SK-N-SH (cell line): Measurements from ENCODE around the gene SNAPC3.
"Not testable (repeated sequence)": the region's sequence is repeated elsewhere in the genome, so short reads cannot be mapped to it uniquely, and the experiment has no call there.

Experiments
- EP300 ChIP-seq, 2 experiments: IDR thresholded peaks; 2 replicates each; pipeline versions ENCODE4 v1.4.0 to v1.6.1; 2012; ENCODE audit warnings: borderline replicate concordance in 1 of 2, low read depth in 1 of 2, low read length in 1 of 2
- EZH2phosphoT487 ChIP-seq: fragments of 200-600 bp; sonication (generic); IDR thresholded peaks from 2 replicates; pipeline ENCODE4 v1.6.1; 2017; ENCODE audit warnings: low read depth, mixed run types, mild to moderate bottlenecking, antibody characterized with exemption, moderate library complexity, borderline replicate concordance
- FOSL2 ChIP-seq: IDR thresholded peaks from 2 replicates; pipeline ENCODE4 v1.4.0; 2012; ENCODE audit warnings: low read depth, mild to moderate bottlenecking, moderate library complexity, borderline replicate concordance
- FOXM1 ChIP-seq: IDR thresholded peaks from 2 replicates; pipeline ENCODE4 v1.4.0; 2012; ENCODE audit warnings: low read depth, mild to moderate bottlenecking
- NRF1 ChIP-seq: IDR thresholded peaks from 2 replicates; pipeline ENCODE4 v1.6.1; 2012; ENCODE audit warnings: low read depth, mild to moderate bottlenecking, low read length
- POLR2AphosphoS5 ChIP-seq: IDR thresholded peaks from 2 replicates; pipeline ENCODE4 v1.6.1; 2012; ENCODE audit warnings: low read depth, low read length
- RFX5 ChIP-seq: IDR thresholded peaks from 2 replicates; pipeline ENCODE4 v1.6.1; 2012; ENCODE audit warnings: mild to moderate bottlenecking, improper control_type of control experiment, low read length
- SIN3A ChIP-seq: IDR thresholded peaks from 2 replicates; pipeline ENCODE4 v1.6.1; 2012; ENCODE audit warnings: low read depth, mild to moderate bottlenecking, low read length, moderate library complexity, borderline replicate concordance
- SMC3 ChIP-seq: IDR thresholded peaks from 2 replicates; pipeline ENCODE4 v1.6.1; 2012; ENCODE audit warnings: low read depth, low read length, improper control_type of control experiment
- TCF12 ChIP-seq: IDR thresholded peaks from 2 replicates; pipeline ENCODE4 v1.4.0; 2012
- TEAD4 ChIP-seq: IDR thresholded peaks from 2 replicates; pipeline ENCODE4 v1.4.0; 2012; ENCODE audit warnings: mild to moderate bottlenecking, borderline replicate concordance; ENCODE audit not compliant: insufficient read depth
- YY1 ChIP-seq: IDR thresholded peaks from 2 replicates; pipeline ENCODE4 v1.4.0; 2012; ENCODE audit warnings: low read depth, mild to moderate bottlenecking
- TF ChIP-seq, protein P1 (sequence below): fragments of 200-600 bp; sonication (generic); IDR thresholded peaks from 2 replicates; pipeline ENCODE4 v1.6.1; 2017; ENCODE audit warnings: antibody characterized with exemption, mild to moderate bottlenecking, moderate library complexity
- TF ChIP-seq, protein P2 (sequence below): IDR thresholded peaks from 2 replicates; pipeline ENCODE4 v1.4.0; 2012; ENCODE audit warnings: low read depth, borderline replicate concordance

DNA sequence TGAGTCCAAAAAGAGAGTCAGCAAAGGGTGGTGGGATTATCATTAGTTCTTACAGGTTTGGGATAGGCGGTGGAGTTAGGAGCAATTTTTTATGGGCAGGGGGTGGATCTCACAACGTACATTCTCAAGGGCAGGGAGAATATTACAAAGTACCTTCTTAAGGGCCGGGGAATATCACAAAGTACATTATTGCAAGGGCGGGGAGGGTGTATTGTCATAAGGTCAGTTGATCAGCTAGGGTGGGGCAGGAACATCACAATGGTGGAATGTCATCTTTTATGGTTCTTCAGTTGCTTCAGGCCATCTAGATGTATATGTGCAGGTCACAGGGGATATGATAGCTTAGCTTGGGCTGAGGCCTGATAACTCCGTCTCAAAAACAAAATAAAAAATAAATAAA lies 42.8 kb upstream of the SNAPC3 start:
- TF ChIP-seq TEAD4; EP300 (IDR thresholded peaks at IDR 0.05; ENCODE audit: borderline replicate concordance in 1 of 2, low read depth in 1 of 2, low read length in 1 of 2); SMC3; POLR2AphosphoS5; SIN3A; EZH2phosphoT487; NRF1; FOXM1; FOSL2; RFX5; YY1; TCF12: not testable (repeated sequence)
- TF ChIP-seq, protein P1, sequence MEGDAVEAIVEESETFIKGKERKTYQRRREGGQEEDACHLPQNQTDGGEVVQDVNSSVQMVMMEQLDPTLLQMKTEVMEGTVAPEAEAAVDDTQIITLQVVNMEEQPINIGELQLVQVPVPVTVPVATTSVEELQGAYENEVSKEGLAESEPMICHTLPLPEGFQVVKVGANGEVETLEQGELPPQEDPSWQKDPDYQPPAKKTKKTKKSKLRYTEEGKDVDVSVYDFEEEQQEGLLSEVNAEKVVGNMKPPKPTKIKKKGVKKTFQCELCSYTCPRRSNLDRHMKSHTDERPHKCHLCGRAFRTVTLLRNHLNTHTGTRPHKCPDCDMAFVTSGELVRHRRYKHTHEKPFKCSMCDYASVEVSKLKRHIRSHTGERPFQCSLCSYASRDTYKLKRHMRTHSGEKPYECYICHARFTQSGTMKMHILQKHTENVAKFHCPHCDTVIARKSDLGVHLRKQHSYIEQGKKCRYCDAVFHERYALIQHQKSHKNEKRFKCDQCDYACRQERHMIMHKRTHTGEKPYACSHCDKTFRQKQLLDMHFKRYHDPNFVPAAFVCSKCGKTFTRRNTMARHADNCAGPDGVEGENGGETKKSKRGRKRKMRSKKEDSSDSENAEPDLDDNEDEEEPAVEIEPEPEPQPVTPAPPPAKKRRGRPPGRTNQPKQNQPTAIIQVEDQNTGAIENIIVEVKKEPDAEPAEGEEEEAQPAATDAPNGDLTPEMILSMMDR, result not testable (repeated sequence)
- TF ChIP-seq, protein P2, sequence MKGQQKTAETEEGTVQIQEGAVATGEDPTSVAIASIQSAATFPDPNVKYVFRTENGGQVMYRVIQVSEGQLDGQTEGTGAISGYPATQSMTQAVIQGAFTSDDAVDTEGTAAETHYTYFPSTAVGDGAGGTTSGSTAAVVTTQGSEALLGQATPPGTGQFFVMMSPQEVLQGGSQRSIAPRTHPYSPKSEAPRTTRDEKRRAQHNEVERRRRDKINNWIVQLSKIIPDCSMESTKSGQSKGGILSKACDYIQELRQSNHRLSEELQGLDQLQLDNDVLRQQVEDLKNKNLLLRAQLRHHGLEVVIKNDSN, result not testable (repeated sequence)
